ENCODE results near the gene PKP3. TPM values are rescaled to one million over a fixed set of nuclear protein-coding genes. Genes with fewer than 3 reads are reported as not detected.
A peak's percentile ranks its signal among the peaks of the same experiment; 100 is the strongest.

PKP3 gene
- total RNA-seq, 4 donors from 2014 or later = 612 to 880 (median 754) TPM

DNA sequence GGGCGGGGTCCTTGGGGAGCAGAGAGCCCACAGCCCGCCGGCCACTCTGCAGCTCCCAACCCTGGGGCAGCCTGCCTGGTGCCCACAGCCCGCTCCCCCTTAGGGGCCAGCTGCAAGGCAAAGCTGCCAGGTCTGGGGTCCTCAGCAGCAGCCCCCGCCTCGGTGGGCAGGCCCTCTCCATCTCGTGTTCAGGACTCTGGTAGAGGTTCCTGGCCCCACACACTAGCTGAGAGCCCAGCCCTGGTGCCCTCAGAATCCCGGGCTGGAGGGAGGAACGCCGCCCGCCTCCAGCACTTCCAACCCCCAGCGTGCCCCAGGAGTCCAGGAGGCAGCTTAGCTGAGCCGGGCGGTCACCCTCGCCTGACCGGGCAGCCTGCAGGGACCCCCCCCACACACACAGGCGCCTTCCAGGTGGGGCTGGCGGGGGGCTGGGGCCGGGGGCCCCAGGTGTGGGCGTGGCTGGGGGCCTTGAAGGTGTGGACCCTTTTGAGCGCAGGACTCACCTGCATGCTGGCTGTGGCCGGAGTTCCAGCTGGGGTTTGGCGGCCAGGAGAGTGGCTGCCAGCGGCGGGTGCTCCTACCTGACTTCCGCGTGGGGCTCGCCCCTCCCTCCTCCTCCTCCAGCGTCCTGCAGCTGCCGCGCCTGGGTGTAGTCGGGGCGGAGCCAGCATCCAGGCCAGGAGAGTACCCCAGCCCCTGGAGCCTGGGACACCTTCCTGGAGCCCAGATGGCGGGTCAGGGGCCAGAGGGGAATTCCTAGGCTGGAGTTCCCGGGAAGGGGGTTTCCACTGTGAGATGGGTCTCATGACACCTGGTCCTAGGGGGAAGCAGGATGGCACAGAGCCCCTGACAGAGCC is 47.6 kb downstream of the PKP3 start, which contains the start of gene ANO9:
ANO9 (minus strand) TSS at position 594 of the 857 bp plus-strand sequence; CDS start at position 509, 85 bp downstream.
- intact Hi-C loops (cut with DNase I; ENCODE audit: low total_unique reads) = no loop called here
- TF ChIP-seq, protein P1, sequence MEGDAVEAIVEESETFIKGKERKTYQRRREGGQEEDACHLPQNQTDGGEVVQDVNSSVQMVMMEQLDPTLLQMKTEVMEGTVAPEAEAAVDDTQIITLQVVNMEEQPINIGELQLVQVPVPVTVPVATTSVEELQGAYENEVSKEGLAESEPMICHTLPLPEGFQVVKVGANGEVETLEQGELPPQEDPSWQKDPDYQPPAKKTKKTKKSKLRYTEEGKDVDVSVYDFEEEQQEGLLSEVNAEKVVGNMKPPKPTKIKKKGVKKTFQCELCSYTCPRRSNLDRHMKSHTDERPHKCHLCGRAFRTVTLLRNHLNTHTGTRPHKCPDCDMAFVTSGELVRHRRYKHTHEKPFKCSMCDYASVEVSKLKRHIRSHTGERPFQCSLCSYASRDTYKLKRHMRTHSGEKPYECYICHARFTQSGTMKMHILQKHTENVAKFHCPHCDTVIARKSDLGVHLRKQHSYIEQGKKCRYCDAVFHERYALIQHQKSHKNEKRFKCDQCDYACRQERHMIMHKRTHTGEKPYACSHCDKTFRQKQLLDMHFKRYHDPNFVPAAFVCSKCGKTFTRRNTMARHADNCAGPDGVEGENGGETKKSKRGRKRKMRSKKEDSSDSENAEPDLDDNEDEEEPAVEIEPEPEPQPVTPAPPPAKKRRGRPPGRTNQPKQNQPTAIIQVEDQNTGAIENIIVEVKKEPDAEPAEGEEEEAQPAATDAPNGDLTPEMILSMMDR (IDR thresholded peaks at IDR 0.05) = no peak
- H3K4me3 ChIP-seq (ENCODE audit: low read depth, poor library complexity, severe bottlenecking) = no peak within 1 kb of the TSS
- 13 to 15% methylated on average over 16 to 20 of the region's 35 CpGs for WGBS, 2 donors
- no peak for DNase-seq (ENCODE audit: low spot score in 2 of 2)

DNA sequence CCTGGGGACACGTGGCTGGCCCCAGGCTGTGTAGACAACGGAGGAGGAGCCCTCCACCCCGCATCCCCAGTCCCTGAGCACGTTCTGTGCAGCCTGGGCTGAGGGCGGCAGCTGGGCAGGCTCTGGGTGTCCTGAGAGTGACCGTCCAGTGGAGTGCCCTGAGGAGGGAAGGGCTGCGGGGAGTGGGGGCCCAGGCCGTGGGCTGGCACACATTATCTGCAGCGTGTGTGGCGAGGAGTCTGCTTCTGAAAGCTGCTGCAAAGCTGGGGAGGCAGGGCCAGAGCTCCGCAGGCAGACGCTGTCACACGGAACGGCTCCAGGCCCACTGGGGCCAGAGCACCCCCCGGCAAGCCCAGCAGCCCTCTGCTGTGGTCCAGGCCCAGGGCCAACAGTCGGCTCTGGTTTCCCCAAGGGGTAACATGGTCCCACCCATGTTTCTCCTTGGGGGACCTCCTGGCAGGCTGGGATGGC is 48.6 kb downstream of the PKP3 start:
- intact Hi-C loops (cut with DNase I; ENCODE audit: low total_unique reads) = no loop called here
- no peak for DNase-seq (ENCODE audit: low spot score in 2 of 2)
- WGBS, 2 donors = 39% methylated on average over 9 of the region's 16 CpGs; no CpG with 5 or more reads in 1 of the 2 donors
- TF ChIP-seq, protein P1 (IDR thresholded peaks at IDR 0.05) = no peak
- TF ChIP-seq POLR2A (IDR thresholded peaks at IDR 0.05) = no peak
- H3K4me3 ChIP-seq (ENCODE audit: low read depth, poor library complexity, severe bottlenecking) = no peak overlapping the region

DNA sequence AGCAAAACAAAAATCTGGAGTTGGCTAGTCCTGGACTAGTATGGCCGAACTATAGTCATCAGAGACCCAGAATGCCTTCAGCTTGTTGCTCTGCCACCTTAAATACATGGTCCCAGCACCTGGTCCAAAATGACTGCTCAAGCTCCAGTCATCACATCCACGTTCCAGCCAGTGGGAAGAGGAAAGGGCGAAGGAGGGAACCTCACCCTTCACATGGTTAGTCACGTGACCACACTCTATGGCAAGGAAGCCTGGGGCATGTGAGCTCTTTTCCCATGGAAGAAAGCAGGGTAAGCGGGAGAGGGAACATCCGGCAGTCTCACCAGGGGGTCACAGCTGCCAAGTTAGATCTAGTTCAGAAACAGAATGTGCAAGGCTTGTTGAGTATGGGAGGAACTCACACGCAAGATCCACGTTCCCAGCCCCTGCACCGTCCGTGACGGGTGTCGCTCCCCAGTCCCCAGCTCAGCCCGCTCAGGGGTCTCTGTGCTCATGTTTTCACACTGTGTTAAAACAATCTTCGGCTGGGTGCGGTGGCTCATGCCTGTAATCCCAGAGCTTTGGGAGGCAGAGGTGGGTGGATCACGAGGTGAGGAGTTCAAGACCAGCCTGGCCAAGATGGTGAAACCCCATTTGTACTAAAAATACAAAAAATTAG is 49.7 kb downstream of the PKP3 start:
- 61 to 64% methylated on average over 15 to 16 of the region's 16 CpGs for WGBS, 2 donors
- no peak overlapping the region for H3K4me3 ChIP-seq (ENCODE audit: low read depth, poor library complexity, severe bottlenecking)
- TF ChIP-seq, protein P1 (IDR thresholded peaks at IDR 0.05) = no peak
- TF ChIP-seq POLR2A (IDR thresholded peaks at IDR 0.05) = no peak
- intact Hi-C loops (cut with DNase I; ENCODE audit: low total_unique reads) = no loop called here
- peak in 1 of 2 donors; percentile 58 for DNase-seq (ENCODE audit: low spot score in 2 of 2)

DNA sequence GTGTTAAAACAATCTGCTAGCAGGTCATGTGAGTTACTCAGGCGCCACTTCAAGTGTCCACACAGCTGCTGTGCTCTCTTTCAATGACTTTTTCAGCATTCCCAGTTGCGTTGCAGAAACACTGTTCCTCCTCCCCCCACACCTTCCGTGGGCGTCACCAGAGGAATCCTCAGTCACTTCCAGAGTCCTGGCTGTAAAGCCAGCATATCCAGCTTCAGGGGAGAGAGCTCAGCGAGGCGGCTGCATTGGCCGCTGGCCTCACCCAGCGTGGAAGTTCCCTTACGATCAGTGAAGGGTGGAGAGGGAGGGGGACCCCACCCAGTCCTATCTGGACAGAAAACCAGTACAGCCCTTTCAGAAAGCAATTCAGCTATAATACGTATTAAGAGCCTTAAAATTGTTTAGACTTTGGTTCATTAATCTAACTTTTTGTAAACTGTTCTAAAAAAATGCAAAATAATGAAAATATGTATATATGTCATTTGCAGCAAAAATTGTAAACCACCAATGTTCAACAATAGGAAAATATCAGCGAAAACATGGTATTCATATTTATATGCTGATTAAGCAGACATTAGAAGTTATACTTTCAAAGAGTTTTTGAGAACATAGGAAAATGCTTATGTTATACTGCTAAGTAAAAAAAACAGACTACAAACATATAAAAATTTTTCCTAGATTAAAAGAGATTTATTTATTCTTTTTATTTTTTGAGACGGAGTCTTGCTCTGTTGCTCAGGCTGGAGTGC is 50.6 kb downstream of the PKP3 start:
- no peak overlapping the region for H3K4me3 ChIP-seq (ENCODE audit: low read depth, poor library complexity, severe bottlenecking)
- WGBS, 2 donors = 20% methylated on average over 12 of the region's 12 CpGs
- intact Hi-C loops (cut with DNase I; ENCODE audit: low total_unique reads) = no loop called here
- TF ChIP-seq POLR2A (IDR thresholded peaks at IDR 0.05) = no peak
- TF ChIP-seq, protein P1 (IDR thresholded peaks at IDR 0.05) = no peak
- peak in 1 of 2 donors; percentile 40 for DNase-seq (ENCODE audit: low spot score in 2 of 2)

DNA sequence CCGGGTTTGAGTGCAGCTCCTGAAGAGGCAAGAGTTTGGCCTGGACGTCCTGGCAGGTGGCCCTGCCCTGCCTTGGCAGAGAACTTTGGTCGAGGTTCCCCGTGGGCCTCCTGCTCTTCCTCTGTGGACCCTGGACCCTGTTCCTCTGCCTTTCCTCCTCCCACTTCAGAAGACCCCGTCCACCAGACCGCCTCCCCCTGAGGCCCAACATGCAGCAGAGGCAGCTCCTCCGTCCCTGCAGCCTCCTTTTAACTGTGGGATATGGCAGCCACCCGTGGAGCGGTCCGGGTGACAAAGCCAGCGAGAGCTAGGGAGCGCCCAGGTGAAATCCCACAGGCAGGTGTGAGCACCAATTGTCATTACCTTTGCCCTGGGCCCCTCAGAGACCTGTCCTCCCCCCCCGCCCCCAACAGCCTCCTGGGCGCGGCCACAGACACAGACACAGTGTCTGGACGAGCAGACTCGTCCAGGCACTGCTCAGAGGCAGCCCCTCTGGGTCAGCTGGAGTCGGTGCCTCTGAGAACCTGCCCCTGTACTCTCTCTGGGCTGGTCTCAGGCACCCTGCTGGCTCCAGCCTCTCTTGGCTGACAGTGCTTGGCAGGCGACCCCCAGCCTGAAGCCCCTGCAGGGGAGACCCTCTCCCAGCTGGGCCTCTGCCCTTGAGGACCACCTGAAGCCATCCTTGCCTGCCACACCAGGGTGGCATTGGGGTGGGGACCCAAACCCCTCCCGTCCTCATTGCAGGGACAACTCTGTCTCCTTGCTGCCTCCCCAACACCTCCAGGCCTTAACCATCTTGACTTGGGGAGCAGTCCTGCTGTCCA is 52.0 kb downstream of the PKP3 start:
- TF ChIP-seq POLR2A (IDR thresholded peaks at IDR 0.05) = no peak
- TF ChIP-seq, protein P1 (IDR thresholded peaks at IDR 0.05) = no peak
- intact Hi-C loops (cut with DNase I; ENCODE audit: low total_unique reads) = no loop called here
- DNase-seq (ENCODE audit: low spot score in 2 of 2) = no peak

More for the DNA sequence above, 52.0 kb downstream of the PKP3 start:
- WGBS, 2 donors = 68 to 79% methylated on average over 18 to 20 of the region's 20 CpGs
- H3K4me3 ChIP-seq (ENCODE audit: low read depth, poor library complexity, severe bottlenecking) = no peak overlapping the region

Measured in lower leg skin (tissue), 4 donors.